ENCODE results near the gene PDE1A.

DNA sequence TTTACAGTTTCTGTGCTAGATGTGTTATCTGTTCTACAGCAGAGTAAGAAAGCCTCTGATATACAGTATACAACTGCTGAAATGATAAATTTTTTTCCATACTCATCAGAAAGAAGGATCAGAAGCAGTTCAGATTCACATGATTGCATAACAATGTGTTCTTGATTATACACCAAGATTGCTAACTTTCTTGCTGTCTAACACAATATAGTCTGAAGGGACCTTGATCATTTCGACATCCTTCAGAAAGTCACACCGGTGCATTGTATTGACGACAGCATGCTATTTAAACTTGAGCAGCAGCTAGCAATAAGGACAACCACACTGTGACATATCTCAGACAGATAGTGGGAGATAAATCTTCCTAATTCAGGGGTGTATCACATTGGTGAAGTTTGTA lies 127.2 kb downstream of the PDE1A start:
- TF ChIP-seq POLR2AphosphoS5 (IDR thresholded peaks at IDR 0.05; ENCODE audit: low read depth, low read length) (no peak), TAF1 (IDR thresholded peaks at IDR 0.05; ENCODE audit: borderline replicate concordance, insufficient read depth, low read length) (no peak), FOXP2 (optimal IDR thresholded peaks at IDR 0.05; ENCODE audit: borderline replicate concordance, extremely low read depth, extremely low read length, insufficient read depth) (no peak), REST (IDR thresholded peaks at IDR 0.05; ENCODE audit: insufficient read depth in 1 of 2, low read depth in 2 of 2, low read length in 2 of 2) (no peak)
